ENCODE measurements around the gene SHOC2. TPM values are rescaled to one million over a fixed set of nuclear protein-coding genes. Genes with fewer than 3 reads are reported as not detected.

Gene SHOC2
- total and polyA plus RNA-seq, 2 of the 8 experiments (the other 6 are each of a cell fraction or from before 2014, with no cell fraction given) = 7.6 to 28.2 TPM

DNA sequence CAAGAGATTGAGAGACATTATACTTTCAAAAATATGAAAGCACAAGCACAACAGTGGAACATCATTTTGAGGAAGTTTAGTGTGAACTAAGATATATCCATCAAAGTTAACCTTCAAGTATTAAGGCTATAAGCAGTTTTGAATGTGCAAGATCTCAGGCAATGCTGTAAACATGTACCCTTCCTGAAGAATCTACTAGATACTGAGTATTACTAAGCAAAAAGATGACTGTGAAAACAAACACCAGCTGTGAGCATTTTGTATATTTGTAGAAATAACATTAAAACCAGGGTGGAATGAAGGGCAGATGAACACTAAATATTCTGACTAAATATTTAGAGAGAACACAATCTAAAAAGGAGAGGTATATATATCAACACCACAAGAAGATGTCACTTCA is 116.1 kb downstream of the SHOC2 start:
- no peak overlapping the region for H3K18ac ChIP-seq (ENCODE audit: extremely low read depth, low read length)
- FAIRE-seq (no peak), DNase-seq (ENCODE audit: low read depth in 1 of 2, low spot score in 2 of 2) (no peak)
- H2AFZ ChIP-seq (ENCODE audit: low read length) = no peak overlapping the region
- H4K91ac ChIP-seq (replicated peaks; ENCODE audit: insufficient read length, low read length) = no peak overlapping the region
- H3K4me3 ChIP-seq (ENCODE audit: extremely low read depth in 1 of 4, insufficient read depth in 2 of 4, low read depth in 3 of 4, low read length in 4 of 4) = no peak overlapping the region
- H3K9me3 ChIP-seq (ENCODE audit: insufficient read depth in 2 of 2, low read depth in 1 of 2, low read length in 1 of 2) = peaks cover 0 to 9% of the 10 kb centered on the region in 2 experiments; a peak in 2 of 4 replicates
- H2BK120ac ChIP-seq (replicated peaks; ENCODE audit: low read depth, low read length) = no peak overlapping the region
- no peaks in the 10 kb centered on the region for H3K4me1 ChIP-seq (replicated peaks in 1 of 4; ENCODE audit: control insufficient read depth in 3 of 4, insufficient read depth in 4 of 4, low read length in 3 of 4)
- H3K27me3 ChIP-seq (replicated peaks in 1 of 4; ENCODE audit: control insufficient read depth in 3 of 4, extremely low read depth in 1 of 4, insufficient read depth in 3 of 4, low read length in 3 of 4) = no peaks in the 10 kb centered on the region
- H3K36me3 ChIP-seq (ENCODE audit: control insufficient read depth in 2 of 4, insufficient read depth in 4 of 4, low read length in 3 of 4) = peaks cover 0 to 2% (median 0%) of the 10 kb centered on the region in 4 experiments; a peak in 1 of 8 replicates
- no peaks in the 10 kb centered on the region for H3K23me2 ChIP-seq (ENCODE audit: low read depth, low read length)
- H3K4ac ChIP-seq (replicated peaks; ENCODE audit: insufficient read length, low read depth, low read length) = no peak overlapping the region
- no peak for TF ChIP-seq TCF12 (IDR thresholded peaks at IDR 0.05; ENCODE audit: low read depth, low read length)
- no peak for TF ChIP-seq RXRA (IDR thresholded peaks at IDR 0.05; ENCODE audit: insufficient read depth, low read depth, low read length)
- no peak for TF ChIP-seq ASH2L (IDR thresholded peaks at IDR 0.05; ENCODE audit: low read length)
- no peak for TF ChIP-seq EGR1 (IDR thresholded peaks at IDR 0.05; ENCODE audit: borderline replicate concordance, low read depth, low read length)
- no peak for TF ChIP-seq SP1 (IDR thresholded peaks at IDR 0.05; ENCODE audit: low read depth, low read length)
- TF ChIP-seq HDAC6 (IDR thresholded peaks at IDR 0.05; ENCODE audit: low read depth, low read length) = no peak
- no peak for TF ChIP-seq SIX5 (IDR thresholded peaks at IDR 0.05; ENCODE audit: low read depth, low read length)
- no peak for TF ChIP-seq RAD21 (IDR thresholded peaks at IDR 0.05 in 1 of 2, conservative IDR thresholded peaks at IDR 0.05 in 1 of 2; ENCODE audit: low read depth in 2 of 2, low read length in 2 of 2)
- no peak for TF ChIP-seq CTBP2 (IDR thresholded peaks at IDR 0.05; ENCODE audit: borderline replicate concordance, insufficient read depth, insufficient read length, low read length)
- TF ChIP-seq, protein P1, sequence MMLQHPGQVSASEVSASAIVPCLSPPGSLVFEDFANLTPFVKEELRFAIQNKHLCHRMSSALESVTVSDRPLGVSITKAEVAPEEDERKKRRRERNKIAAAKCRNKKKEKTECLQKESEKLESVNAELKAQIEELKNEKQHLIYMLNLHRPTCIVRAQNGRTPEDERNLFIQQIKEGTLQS (IDR thresholded peaks at IDR 0.05; ENCODE audit: insufficient read depth, low read depth, low read length) = no peak
- TF ChIP-seq SAP30 (IDR thresholded peaks at IDR 0.05; ENCODE audit: insufficient read depth, insufficient replicate concordance, low read length) = no peak
- no peak overlapping the region for H3K14ac ChIP-seq (ENCODE audit: insufficient read length)
- H3K4me2 ChIP-seq (ENCODE audit: insufficient read depth in 1 of 2, low read depth in 2 of 2, low read length in 2 of 2) = no peak overlapping the region
- H3K9ac ChIP-seq (replicated peaks in 1 of 4; ENCODE audit: extremely low read depth in 1 of 4, low read depth in 3 of 4, low read length in 3 of 4) = no peak overlapping the region
- no peak overlapping the region for H2BK15ac ChIP-seq (ENCODE audit: low read length)
- H3K79me2 ChIP-seq (ENCODE audit: control insufficient read depth in 1 of 2, insufficient read depth in 2 of 2, low read length in 2 of 2) = no peaks in the 10 kb centered on the region
- no peak overlapping the region for H3K27ac ChIP-seq (ENCODE audit: low read depth, low read length)
- POLR2A ChIA-PET (ENCODE audit: partially characterized antibody) = no interaction called here
- no peaks in the 10 kb centered on the region for H3K79me1 ChIP-seq (ENCODE audit: low read depth, low read length)
- no peak overlapping the region for H2BK12ac ChIP-seq (ENCODE audit: low read depth, low read length)
- CTCF ChIA-PET (ENCODE audit: partially characterized antibody) = interaction anchor here (1.4 kb wide), 1 partner anchor 182 kb away, joined by 3 read pairs; no protein-coding TSS in a partner anchor
- no peak overlapping the region for H2BK20ac ChIP-seq (ENCODE audit: low read length)
- H2AK5ac ChIP-seq (ENCODE audit: low read depth, low read length) = no peak overlapping the region
- no peak overlapping the region for H3K56ac ChIP-seq (replicated peaks; ENCODE audit: insufficient read length, low read depth, low read length)
- H2BK5ac ChIP-seq (ENCODE audit: low read depth, low read length) = no peak overlapping the region
- H4K8ac ChIP-seq (ENCODE audit: extremely low read depth, insufficient read depth, low read length) = no peak overlapping the region
- no peak overlapping the region for H3K23ac ChIP-seq (ENCODE audit: insufficient read length)
- H4K5ac ChIP-seq (ENCODE audit: insufficient read length, low read depth, low read length) = no peak overlapping the region
- no peaks in the 10 kb centered on the region for H4K20me1 ChIP-seq (replicated peaks in 1 of 2; ENCODE audit: control insufficient read depth in 1 of 2, insufficient read depth in 2 of 2, low read length in 2 of 2)

Measured in H1 (cell line).